ENCODE data around the gene CALHM1. TPM values are rescaled to one million over a fixed set of nuclear protein-coding genes. Genes with fewer than 3 reads are reported as not detected.

CALHM1 gene
- total and polyA plus RNA-seq, 4 donors = not detected

DNA sequence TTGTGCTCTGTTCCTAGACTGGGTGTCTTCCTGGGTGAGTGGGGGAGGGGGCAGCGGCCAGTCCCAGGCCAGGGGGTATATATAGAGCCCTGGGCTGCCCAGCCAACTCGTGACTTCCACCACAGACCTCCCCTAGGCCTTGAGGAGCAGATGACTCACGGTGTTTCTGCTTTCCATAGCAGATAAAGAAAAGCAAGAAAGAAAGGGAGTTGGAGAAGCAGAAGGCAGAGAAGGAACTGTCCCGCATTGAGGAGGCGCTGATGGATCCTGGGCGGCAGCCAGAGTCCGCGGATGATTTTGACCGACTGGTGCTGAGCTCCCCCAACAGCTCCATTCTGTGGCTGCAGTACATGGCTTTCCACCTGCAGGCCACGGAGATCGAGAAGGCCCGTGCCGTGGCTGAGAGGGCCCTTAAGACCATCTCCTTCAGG is 16.7 kb downstream of the CALHM1 start:
- no peak for DNase-seq (ENCODE audit: low spot score)

More for the DNA sequence above, 16.7 kb downstream of the CALHM1 start:
- peaks cover 9 to 89% (median 54%) of the 10 kb centered on the region in 4 donors for H3K36me3 ChIP-seq (ENCODE audit: control insufficient read depth in 4 of 4, insufficient read depth in 3 of 4, low read depth in 1 of 4, low read length in 3 of 4)
- H3K9ac ChIP-seq (ENCODE audit: low read depth in 1 of 2, low read length in 2 of 2) = no peak overlapping the region
- H3K4me3 ChIP-seq (ENCODE audit: low read depth in 1 of 3, low read length in 3 of 3) = no peak overlapping the region
- H3K4me1 ChIP-seq (ENCODE audit: control insufficient read depth in 4 of 4, insufficient read depth in 4 of 4, low read length in 3 of 4) = no peaks in the 10 kb centered on the region
- TF ChIP-seq, protein P1, sequence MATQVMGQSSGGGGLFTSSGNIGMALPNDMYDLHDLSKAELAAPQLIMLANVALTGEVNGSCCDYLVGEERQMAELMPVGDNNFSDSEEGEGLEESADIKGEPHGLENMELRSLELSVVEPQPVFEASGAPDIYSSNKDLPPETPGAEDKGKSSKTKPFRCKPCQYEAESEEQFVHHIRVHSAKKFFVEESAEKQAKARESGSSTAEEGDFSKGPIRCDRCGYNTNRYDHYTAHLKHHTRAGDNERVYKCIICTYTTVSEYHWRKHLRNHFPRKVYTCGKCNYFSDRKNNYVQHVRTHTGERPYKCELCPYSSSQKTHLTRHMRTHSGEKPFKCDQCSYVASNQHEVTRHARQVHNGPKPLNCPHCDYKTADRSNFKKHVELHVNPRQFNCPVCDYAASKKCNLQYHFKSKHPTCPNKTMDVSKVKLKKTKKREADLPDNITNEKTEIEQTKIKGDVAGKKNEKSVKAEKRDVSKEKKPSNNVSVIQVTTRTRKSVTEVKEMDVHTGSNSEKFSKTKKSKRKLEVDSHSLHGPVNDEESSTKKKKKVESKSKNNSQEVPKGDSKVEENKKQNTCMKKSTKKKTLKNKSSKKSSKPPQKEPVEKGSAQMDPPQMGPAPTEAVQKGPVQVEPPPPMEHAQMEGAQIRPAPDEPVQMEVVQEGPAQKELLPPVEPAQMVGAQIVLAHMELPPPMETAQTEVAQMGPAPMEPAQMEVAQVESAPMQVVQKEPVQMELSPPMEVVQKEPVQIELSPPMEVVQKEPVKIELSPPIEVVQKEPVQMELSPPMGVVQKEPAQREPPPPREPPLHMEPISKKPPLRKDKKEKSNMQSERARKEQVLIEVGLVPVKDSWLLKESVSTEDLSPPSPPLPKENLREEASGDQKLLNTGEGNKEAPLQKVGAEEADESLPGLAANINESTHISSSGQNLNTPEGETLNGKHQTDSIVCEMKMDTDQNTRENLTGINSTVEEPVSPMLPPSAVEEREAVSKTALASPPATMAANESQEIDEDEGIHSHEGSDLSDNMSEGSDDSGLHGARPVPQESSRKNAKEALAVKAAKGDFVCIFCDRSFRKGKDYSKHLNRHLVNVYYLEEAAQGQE (IDR thresholded peaks at IDR 0.05) = no peak
- TF ChIP-seq EGR1 (IDR thresholded peaks at IDR 0.05; ENCODE audit: low read depth in 2 of 2) = no peak
- no peak for TF ChIP-seq NR2F2 (IDR thresholded peaks at IDR 0.05)
- TF ChIP-seq YY1 (IDR thresholded peaks at IDR 0.05) = no peak
- TF ChIP-seq, protein P2, sequence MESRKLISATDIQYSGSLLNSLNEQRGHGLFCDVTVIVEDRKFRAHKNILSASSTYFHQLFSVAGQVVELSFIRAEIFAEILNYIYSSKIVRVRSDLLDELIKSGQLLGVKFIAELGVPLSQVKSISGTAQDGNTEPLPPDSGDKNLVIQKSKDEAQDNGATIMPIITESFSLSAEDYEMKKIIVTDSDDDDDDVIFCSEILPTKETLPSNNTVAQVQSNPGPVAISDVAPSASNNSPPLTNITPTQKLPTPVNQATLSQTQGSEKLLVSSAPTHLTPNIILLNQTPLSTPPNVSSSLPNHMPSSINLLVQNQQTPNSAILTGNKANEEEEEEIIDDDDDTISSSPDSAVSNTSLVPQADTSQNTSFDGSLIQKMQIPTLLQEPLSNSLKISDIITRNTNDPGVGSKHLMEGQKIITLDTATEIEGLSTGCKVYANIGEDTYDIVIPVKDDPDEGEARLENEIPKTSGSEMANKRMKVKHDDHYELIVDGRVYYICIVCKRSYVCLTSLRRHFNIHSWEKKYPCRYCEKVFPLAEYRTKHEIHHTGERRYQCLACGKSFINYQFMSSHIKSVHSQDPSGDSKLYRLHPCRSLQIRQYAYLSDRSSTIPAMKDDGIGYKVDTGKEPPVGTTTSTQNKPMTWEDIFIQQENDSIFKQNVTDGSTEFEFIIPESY (IDR thresholded peaks at IDR 0.05) = no peak
- TF ChIP-seq FOXA2 (IDR thresholded peaks at IDR 0.05) = no peak
- TF ChIP-seq, protein P3, sequence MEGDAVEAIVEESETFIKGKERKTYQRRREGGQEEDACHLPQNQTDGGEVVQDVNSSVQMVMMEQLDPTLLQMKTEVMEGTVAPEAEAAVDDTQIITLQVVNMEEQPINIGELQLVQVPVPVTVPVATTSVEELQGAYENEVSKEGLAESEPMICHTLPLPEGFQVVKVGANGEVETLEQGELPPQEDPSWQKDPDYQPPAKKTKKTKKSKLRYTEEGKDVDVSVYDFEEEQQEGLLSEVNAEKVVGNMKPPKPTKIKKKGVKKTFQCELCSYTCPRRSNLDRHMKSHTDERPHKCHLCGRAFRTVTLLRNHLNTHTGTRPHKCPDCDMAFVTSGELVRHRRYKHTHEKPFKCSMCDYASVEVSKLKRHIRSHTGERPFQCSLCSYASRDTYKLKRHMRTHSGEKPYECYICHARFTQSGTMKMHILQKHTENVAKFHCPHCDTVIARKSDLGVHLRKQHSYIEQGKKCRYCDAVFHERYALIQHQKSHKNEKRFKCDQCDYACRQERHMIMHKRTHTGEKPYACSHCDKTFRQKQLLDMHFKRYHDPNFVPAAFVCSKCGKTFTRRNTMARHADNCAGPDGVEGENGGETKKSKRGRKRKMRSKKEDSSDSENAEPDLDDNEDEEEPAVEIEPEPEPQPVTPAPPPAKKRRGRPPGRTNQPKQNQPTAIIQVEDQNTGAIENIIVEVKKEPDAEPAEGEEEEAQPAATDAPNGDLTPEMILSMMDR (IDR thresholded peaks at IDR 0.05; ENCODE audit: low read depth, low read length, missing input control) = no peak
- TF ChIP-seq, protein P4, sequence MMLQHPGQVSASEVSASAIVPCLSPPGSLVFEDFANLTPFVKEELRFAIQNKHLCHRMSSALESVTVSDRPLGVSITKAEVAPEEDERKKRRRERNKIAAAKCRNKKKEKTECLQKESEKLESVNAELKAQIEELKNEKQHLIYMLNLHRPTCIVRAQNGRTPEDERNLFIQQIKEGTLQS (IDR thresholded peaks at IDR 0.05) = no peak
- no peak for TF ChIP-seq FOXA1 (IDR thresholded peaks at IDR 0.05)
- TF ChIP-seq, protein P5, sequence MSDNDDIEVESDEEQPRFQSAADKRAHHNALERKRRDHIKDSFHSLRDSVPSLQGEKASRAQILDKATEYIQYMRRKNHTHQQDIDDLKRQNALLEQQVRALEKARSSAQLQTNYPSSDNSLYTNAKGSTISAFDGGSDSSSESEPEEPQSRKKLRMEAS (IDR thresholded peaks at IDR 0.05) = no peak
- no peak for TF ChIP-seq HNF4G (IDR thresholded peaks at IDR 0.05)
- TF ChIP-seq SP1 (IDR thresholded peaks at IDR 0.05) = no peak
- TF ChIP-seq HNF4A (conservative IDR thresholded peaks at IDR 0.05) = no peak
- TF ChIP-seq RXRA (IDR thresholded peaks at IDR 0.05) = no peak
- no peak for TF ChIP-seq RAD21 (IDR thresholded peaks at IDR 0.05)
- TF ChIP-seq GABPA (IDR thresholded peaks at IDR 0.05 in 1 of 2, conservative IDR thresholded peaks at IDR 0.05 in 1 of 2) = no peak
- no peak for TF ChIP-seq TAF1 (conservative IDR thresholded peaks at IDR 0.05)
- TF ChIP-seq JUND (IDR thresholded peaks at IDR 0.05) = no peak
- H3K9me3 ChIP-seq (ENCODE audit: control insufficient read depth in 4 of 4, low read length in 3 of 4) = no peaks in the 10 kb centered on the region
- H3K27me3 ChIP-seq (ENCODE audit: control insufficient read depth in 4 of 4, insufficient read depth in 4 of 4, low read length in 3 of 4) = no peaks in the 10 kb centered on the region
- 92% methylated on average over 13 of the region's 13 CpGs for WGBS
- no peak overlapping the region for H3K27ac ChIP-seq (ENCODE audit: low read depth in 1 of 2, low read length in 2 of 2)
